Medulla oblongata (tissue), 1 donor: Measurements from ENCODE around the gene TMEM154.
"Not testable (repeated sequence)": the region's sequence is repeated elsewhere in the genome, so short reads cannot be mapped to it uniquely, and the experiment has no call there.

Experiments
- DNase-seq: peaks from one replicate; pipeline ENCODE4 v3.0.0-alpha.2; 2015; ENCODE audit errors: extremely low spot score

Gene TMEM154

GRCh38 chr4:152667781-152668180, 12.0 kb downstream of the TMEM154 start:
- DNase-seq, result no peak

DNA sequence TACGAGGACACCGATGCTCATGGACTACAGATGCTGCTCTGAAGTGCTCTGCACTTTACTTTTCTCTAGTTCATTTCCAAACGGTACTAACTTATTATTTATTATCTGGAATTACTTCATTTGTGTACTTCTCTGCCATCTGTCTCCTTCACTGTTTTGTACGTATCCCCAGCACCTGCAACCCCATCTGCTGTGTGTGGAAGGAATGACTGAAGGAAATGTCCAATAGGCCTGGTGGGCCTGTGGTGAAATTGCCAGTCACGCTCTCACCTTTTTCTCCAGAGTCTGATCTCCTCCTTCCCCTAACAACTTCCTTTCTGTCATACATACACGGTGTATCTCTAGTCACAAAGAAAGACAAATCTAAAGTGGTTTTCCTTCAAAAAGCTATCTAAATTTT, 12.9 kb downstream of the TMEM154 start:
- DNase-seq, result no peak

- no peak for DNase-seq
These were observed 14.0 kb downstream of the TMEM154 start for GRCh38 chr4:152665691-152666395.

DNA sequence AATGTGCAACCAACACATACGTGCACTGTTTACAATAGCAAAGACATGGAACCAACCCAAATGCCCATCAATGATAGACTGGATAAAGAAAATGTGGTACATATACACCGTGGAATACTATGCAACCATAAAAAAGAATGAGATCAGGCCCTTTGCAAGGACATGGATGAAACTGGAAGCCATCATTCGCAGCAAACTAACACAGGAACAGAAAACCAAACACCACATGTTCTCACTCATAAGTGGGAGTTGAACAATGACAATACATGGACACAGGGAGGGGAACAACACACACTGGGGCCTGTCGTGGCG, 15.8 kb downstream of the TMEM154 start:
- DNase-seq, result not testable (repeated sequence)

- DNase-seq, result peak; percentile 30
These were observed 16.4 kb downstream of the TMEM154 start for GRCh38 chr4:152663203-152664066.

GRCh38 chr4:152661649-152662048, 18.1 kb downstream of the TMEM154 start:
- no peak for DNase-seq

DNA sequence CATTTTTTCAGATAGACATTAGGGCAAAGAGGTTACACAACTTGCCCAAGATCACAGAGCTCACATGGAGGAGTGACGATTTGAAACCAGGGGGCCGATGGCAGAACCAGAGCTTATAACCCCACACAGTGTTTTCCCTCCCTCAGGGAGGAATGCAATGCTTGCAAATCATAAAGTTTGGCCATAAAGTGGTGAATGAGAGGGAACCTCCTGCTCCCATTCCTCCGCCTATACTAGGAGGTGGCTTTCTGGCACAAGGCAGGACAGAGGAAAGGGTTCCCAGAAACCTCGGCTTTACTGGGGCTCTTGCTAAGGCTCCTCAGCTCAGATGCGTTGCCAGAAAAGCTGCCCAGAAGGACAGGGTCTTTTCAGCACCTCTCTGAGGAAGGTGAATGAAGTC, 19.3 kb downstream of the TMEM154 start:
- DNase-seq, result no peak

- no peak for DNase-seq
These were observed 20.0 kb downstream of the TMEM154 start for GRCh38 chr4:152659806-152660205.

- DNase-seq, result no peak
These were observed 22.1 kb downstream of the TMEM154 start for GRCh38 chr4:152657657-152658056.

GRCh38 chr4:152655272-152656129, 24.3 kb downstream of the TMEM154 start:
- no peak for DNase-seq

DNA sequence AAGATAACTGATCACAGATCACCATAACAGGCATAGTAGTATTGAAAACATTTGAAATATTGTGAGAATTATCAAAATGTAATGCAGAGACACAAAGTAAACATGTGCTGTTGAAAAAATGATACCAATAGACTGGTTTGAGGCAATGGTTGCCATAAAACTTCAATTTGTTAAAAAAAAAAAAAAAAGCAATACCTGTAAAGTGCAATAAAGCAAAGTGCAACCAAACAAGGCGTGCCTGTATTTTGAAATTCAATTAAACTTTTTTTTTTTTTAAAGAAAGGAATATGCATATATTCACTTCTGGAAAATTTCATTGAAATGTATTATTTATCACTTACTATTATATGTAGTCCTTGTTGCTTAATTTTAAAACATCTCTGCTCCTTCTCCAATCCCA, 27.7 kb downstream of the TMEM154 start:
- DNase-seq, result no peak

DNA sequence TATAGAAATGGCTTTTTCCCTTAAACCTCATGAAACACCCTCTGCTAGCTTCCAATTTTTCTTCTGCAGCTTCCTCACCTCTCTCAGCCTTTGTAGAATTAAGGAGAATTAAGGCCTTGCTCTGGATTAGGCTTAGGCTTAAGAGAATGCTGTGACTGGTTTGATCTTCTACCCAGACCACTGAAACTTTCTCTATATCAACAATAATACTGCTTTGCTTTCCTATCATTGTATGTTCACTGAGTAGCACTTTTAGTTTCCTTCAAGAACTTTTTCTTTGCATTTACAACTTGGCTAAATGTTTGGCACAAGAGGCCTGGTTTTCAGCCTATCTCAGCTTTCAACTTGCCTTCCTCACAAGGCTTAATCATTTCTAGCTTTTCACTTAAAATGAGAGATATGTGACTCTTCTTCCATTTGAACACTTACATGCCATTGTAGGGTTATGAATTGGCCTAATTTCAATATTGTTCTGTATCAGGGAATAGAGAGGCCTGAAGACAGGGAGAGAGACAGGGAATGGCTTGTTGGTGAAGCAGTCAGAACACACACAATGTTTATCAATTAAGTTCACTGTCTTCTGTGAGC, 28.2 kb downstream of the TMEM154 start:
- DNase-seq, result no peak

DNA sequence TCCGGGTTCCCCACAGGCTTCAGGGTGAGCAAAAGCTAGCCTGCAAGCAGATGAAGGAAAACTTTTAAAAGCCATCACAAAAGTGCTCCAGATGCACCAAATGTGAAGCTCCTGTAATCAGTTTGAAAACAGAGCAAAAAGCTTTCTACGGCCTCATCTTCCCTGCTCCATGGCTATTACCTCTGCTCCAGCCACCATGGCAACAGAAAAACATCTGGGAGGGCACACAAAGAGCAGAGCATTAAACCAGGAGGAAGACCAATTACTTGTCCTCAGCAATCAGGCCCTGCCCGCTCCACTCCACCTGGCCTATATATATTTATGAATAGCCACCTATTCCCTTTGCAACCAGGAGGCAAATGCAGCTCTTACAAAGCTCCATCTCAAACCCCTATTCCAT, 33.6 kb downstream of the TMEM154 start:
- no peak for DNase-seq

- DNase-seq, result no peak
These were observed 35.7 kb downstream of the TMEM154 start for GRCh38 chr4:152644130-152644529.

GRCh38 chr4:152643153-152644035, 36.4 kb downstream of the TMEM154 start:
- DNase-seq, result peak; percentile 36

DNA sequence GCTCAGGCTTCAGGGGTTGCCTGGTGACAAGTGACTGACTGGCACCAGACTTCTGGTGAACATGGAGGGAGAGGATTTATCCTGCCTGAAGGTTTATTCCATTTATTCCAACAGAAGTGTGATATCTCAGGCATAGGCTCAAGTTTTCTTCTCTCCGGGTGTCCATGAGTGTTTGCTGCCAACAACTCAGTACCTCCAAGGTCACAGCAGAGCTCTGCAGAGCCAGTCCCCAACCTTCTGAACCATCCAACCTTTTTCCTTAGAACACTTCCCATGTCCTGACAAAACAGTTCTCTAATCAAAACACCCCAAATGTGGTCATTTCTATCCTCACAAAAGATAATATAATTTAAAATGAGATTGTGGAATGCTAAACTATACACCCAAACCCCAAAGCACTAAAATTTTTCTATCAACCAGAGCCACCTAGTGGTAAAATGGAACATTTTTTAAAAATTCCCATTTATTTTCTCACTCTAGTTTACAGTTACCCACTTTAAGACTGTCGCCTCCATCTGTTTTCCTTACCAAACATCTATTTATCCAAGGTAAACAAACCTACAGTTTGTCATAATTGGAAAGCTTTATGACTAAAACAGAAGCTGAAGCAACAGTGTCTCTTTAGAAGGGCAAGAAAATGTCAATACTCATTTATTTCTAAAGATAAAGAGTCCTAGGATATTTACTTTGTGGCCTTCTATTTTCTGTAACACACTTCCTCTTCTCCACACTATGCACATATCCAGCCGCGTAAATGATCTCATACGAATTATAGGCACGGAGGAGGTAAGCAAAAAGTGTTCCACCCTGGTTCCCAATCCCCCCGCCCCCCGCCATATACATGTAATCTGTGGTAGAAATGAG, 39.5 kb downstream of the TMEM154 start:
- peak; percentile 38 for DNase-seq

- no peak for DNase-seq
These were observed 43.9 kb downstream of the TMEM154 start for GRCh38 chr4:152635851-152636250.

DNA sequence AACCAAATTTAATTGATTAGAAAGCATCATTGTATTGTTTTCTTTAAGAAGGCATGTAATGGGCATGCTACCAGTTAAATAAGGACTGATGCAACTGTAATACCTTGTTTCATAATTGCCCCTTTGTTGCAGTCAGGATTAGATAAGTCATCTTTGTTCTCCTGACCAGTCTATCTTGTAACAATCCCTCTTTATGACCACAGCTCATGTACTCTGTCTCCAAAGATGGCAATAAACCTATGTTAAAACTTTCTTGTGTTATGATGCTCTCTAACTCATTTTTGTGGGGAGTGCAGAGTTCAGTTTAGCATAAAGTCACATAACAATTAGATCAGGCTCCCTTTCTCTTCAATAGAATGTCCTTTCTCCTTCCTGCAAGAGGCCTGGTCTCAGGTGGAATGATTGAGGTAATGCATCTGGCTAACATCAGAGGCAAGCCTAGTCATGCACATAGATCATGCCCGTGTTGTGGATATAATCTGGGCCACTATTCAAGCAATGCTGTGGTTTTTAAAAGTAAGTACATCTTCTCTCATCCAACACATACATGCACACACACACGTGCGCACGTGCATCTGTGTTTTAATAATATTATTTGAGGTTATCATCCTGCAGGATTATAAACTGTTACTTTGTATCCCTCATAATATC, 45.6 kb downstream of the TMEM154 start:
- no peak for DNase-seq

GRCh38 chr4:152633118-152633517, 46.7 kb downstream of the TMEM154 start:
- no peak for DNase-seq
